BLaER1 treated with 17β-estradiol and CSF1 and Interleukin-3, amounts not matched to agents 10 nM and 100 nM (cell line): ENCODE results near the gene DUOX1.
A peak's percentile ranks its signal among the peaks of the same experiment; 100 is the strongest.

ENCODE experiments used
- H3K27ac ChIP-seq, 11 experiments: shearing (Covaris generic); formaldehyde crosslinking; 2 replicates each; pipeline ENCODE4 v1.8.1; 2022
- H3K27me3 ChIP-seq, 11 experiments: shearing (Covaris generic); formaldehyde crosslinking; 2 replicates each; pipeline ENCODE4 v1.8.1; 2022
- H3K36me3 ChIP-seq, 11 experiments: shearing (Covaris generic); formaldehyde crosslinking; 2 replicates each; pipeline ENCODE4 v1.8.1; 2022
- H3K4me1 ChIP-seq, 10 experiments: shearing (Covaris generic); formaldehyde crosslinking; 2 replicates each; pipeline ENCODE4 v1.8.1; 2022
- H3K4me2 ChIP-seq, 11 experiments: shearing (Covaris generic); formaldehyde crosslinking; 2 replicates each; pipeline ENCODE4 v1.8.1; 2022
- H3K4me3 ChIP-seq, 10 experiments: shearing (Covaris generic); formaldehyde crosslinking; 2 replicates each; pipeline ENCODE4 v1.8.1; 2022
- H3K9ac ChIP-seq, 11 experiments: shearing (Covaris generic); formaldehyde crosslinking; 2 replicates each; pipeline ENCODE4 v1.8.1; 2022
- H3K9me3 ChIP-seq, 11 experiments: shearing (Covaris generic); formaldehyde crosslinking; replicated peaks in 1 of 11; 2 replicates each; pipeline ENCODE4 v1.8.1; 2022
- H4K20me1 ChIP-seq, 11 experiments: shearing (Covaris generic); formaldehyde crosslinking; 2 replicates each; pipeline ENCODE4 v1.8.1; 2022
- Cebpa-rat ChIP-seq, 11 experiments: shearing (Covaris generic); IDR thresholded peaks; 2 replicates each; pipeline ENCODE4 v1.8.1; 2022

The DUOX1 gene

DNA sequence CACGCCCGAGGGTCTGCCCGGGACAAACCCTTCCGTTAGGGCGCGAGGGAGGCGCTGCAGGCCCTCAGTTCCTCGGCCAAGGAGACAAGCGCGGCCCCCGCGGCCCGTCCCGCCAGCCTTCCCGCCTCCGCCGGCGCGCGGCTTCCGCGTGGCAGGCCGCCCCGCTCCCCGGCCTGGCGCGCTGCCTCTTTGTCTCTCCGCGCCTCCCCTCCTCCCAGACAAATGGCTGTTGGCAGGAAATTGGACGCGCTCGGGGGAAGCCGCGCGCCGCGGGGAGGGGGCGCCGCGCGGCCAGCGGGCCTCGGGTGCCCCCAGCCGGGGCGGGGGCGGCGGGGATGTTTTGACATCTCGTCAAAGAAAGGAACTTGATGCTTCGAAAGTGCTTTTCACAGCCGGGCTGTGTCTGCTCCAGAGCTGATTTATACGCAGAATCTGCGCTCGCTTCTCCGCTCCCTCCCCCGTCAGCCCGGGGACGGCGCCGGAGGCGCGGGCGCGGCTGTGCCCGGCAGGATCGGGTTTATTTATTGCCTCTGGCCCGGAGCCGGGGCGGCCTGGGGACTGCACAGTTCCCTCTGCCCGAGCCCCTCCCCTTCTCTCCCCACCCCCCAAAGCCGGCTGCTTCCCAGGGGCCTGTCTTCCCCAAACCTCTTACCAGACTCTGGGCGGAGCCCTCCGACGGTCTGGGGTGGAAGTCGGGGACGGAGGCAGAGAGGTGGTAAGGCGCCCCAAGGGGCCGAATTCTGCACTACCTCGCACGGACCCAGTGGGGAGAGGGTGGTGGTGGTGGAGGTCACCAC is 37.2 kb downstream of the DUOX1 start:
- Histone ChIP-seq H3K4me2 (peak overlapping the region; percentile 72 to 94 (median 86)), H3K9ac (peak overlapping the region; percentile 96 to 100 (median 99)), H3K27ac (peak overlapping the region; percentile 96 to 100 (median 99)), H3K4me1 (peaks cover 35 to 86% (median 78%) of the 10 kb centered on the region in 10 experiments), H3K9me3 (no peaks in the 10 kb centered on the region), H3K36me3 (peaks cover 0 to 17% (median 11%) of the 10 kb centered on the region in 11 experiments; a peak in 16 of 22 replicates), H3K27me3 (no peaks in the 10 kb centered on the region), H3K4me3 (peak overlapping the region; percentile 57 to 74 (median 65)), H4K20me1 (peaks cover 0 to 8% (median 0%) of the 10 kb centered on the region in 11 experiments; a peak in 2 of 22 replicates)
- TF ChIP-seq Cebpa-rat (IDR thresholded peaks at IDR 0.05), result no peak

GRCh38 chr15:45167631-45168205 is 37.9 kb downstream of the DUOX1 start:
- no peaks in the 10 kb centered on the region for H3K27me3 ChIP-seq
- TF ChIP-seq Cebpa-rat (IDR thresholded peaks at IDR 0.05), result no peak
- peak overlapping the region in 10 of 11 experiments; percentile 72 to 94 (median 84); a peak in 19 of 22 replicates for H3K4me2 ChIP-seq
- peak overlapping the region; percentile 96 to 100 (median 99); a peak in 19 of 22 replicates for H3K9ac ChIP-seq
- H3K4me3 ChIP-seq, result peak overlapping the region in 8 of 10 experiments; percentile 57 to 74 (median 64); a peak in 8 of 20 replicates
- H3K4me1 ChIP-seq, result peaks cover 28 to 86% (median 79%) of the 10 kb centered on the region in 10 experiments
- H4K20me1 ChIP-seq, result peaks cover 0 to 8% (median 0%) of the 10 kb centered on the region in 11 experiments; a peak in 2 of 22 replicates
- peak overlapping the region in 10 of 11 experiments; percentile 96 to 100 (median 100); a peak in 20 of 22 replicates for H3K27ac ChIP-seq
- H3K9me3 ChIP-seq, result no peaks in the 10 kb centered on the region
- H3K36me3 ChIP-seq, result peaks cover 0 to 21% (median 14%) of the 10 kb centered on the region in 11 experiments; a peak in 16 of 22 replicates

GRCh38 chr15:45168286-45168685 is 38.5 kb downstream of the DUOX1 start:
- no peak overlapping the region for H3K4me3 ChIP-seq
- no peak for TF ChIP-seq Cebpa-rat (IDR thresholded peaks at IDR 0.05)
- H4K20me1 ChIP-seq, result peaks cover 0 to 8% (median 0%) of the 10 kb centered on the region in 11 experiments; a peak in 1 of 22 replicates
- peak overlapping the region in 6 of 11 experiments; percentile 39 to 99 (median 64); a peak in 7 of 22 replicates for H3K9ac ChIP-seq
- H3K9me3 ChIP-seq, result no peaks in the 10 kb centered on the region
- peaks cover 0 to 26% (median 19%) of the 10 kb centered on the region in 11 experiments; a peak in 17 of 22 replicates for H3K36me3 ChIP-seq
- peaks cover 26 to 84% (median 75%) of the 10 kb centered on the region in 10 experiments for H3K4me1 ChIP-seq
- peak overlapping the region in 10 of 11 experiments; percentile 0 to 94 (median 84); a peak in 18 of 22 replicates for H3K4me2 ChIP-seq
- peak overlapping the region in 9 of 11 experiments; percentile 98 to 100 (median 100); a peak in 17 of 22 replicates for H3K27ac ChIP-seq
- no peaks in the 10 kb centered on the region for H3K27me3 ChIP-seq

DNA sequence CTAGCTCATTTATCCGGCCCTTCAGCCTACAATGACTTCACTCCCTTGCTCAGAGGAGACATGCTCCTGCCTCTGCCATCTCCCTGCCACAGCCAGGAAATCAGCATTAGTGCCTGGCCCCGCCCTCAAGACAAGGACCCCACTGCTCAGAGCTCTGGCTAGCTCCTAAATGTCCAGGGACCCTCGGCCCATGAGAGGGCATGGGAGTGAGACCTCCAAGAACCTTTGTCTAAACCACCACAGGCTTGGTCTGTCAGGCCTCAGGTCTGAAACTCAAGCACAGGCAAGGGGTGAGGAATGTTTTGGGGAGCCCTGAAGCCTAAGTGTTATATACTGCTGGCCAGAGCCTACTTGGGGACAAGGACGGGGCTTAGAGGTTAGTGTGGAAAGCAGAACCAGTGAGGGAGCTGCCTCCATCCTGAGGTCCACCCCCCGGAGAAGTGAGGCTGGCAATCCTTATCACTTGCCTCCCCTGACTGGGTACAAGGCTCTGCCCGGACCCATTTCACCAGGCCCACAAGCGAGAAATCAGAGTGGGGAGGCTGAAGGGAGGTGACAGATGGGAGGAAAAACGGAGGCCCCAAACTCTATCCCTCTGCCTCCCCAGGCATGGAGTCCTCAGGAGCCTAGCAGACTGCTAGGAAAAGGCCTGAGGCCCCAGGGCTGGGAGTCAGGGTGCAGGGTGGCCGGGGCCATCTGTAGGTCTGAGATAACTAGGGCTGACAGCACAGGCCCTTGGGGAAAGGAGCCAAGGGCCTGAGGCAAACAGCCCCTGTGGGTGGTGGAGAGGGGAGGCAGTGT is 39.2 kb downstream of the DUOX1 start:
- Histone ChIP-seq H3K27ac (peak overlapping the region in 9 of 11 experiments; percentile 98 to 100 (median 100); a peak in 18 of 22 replicates), H3K9ac (peak overlapping the region in 9 of 11 experiments; percentile 9 to 99 (median 54); a peak in 14 of 22 replicates), H3K4me3 (no peak overlapping the region), H4K20me1 (peaks cover 0 to 8% (median 0%) of the 10 kb centered on the region in 11 experiments; a peak in 1 of 22 replicates), H3K4me2 (peak overlapping the region in 10 of 11 experiments; percentile 45 to 94 (median 84); a peak in 18 of 22 replicates), H3K27me3 (no peaks in the 10 kb centered on the region), H3K4me1 (peaks cover 26 to 79% (median 69%) of the 10 kb centered on the region in 10 experiments), H3K36me3 (peaks cover 0 to 32% (median 26%) of the 10 kb centered on the region in 11 experiments; a peak in 18 of 22 replicates), H3K9me3 (no peaks in the 10 kb centered on the region)
- no peak for TF ChIP-seq Cebpa-rat (IDR thresholded peaks at IDR 0.05)

DNA sequence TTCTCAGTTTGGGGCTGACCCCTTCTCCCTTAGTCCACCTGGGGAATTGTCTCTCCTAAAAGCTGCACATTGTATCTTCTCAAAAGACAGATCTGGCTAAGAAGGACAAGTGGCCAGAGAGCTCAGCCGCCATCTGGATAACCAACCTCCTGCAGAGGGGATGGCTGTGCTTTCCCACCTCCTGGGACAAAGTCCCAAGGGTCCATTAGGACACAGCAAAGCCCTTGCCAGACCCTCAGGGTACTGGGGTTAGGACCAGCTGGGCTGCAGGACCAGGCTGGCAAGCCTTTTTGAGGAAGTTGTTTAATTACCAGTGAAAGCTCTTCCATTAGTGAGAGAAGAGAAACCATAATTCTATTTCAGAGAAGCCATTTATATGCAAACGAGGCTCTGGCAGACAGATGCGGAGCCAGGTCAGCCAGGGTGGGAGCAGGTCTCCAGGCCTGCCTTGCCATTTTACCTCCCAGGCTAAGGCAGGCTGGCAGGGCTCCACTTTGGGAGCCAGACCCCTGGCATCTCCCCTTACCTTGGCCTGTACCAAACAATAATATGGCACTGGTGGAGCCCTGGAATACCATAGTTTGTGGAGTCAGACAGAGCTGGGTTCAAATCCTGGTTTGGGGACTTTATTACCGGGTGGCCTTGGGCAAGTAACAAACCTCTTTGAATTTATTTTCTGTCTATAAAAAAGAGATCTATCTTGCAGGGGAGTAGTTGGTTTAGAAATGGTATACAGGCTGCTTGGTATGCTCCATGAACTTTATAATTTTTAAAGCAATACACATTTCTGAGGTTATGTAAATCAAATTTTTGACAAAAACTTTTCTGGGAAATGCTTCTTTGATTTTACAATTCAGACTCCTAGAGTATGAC is 40.0 kb downstream of the DUOX1 start:
- Histone ChIP-seq H3K4me3 (no peak overlapping the region), H3K9me3 (no peaks in the 10 kb centered on the region), H4K20me1 (peaks cover 0 to 8% (median 0%) of the 10 kb centered on the region in 11 experiments; a peak in 1 of 22 replicates), H3K4me2 (peak overlapping the region; percentile 17 to 94 (median 83); a peak in 21 of 22 replicates), H3K27me3 (no peaks in the 10 kb centered on the region), H3K27ac (peak overlapping the region in 9 of 11 experiments; percentile 98 to 100 (median 100); a peak in 18 of 22 replicates), H3K36me3 (peaks cover under 1 to 41% (median 35%) of the 10 kb centered on the region in 11 experiments; a peak in 20 of 22 replicates), H3K9ac (peak overlapping the region in 10 of 11 experiments; percentile 9 to 99 (median 46); a peak in 14 of 22 replicates), H3K4me1 (peaks cover 24 to 71% (median 65%) of the 10 kb centered on the region in 10 experiments)
- TF ChIP-seq Cebpa-rat (IDR thresholded peaks at IDR 0.05), result no peak

DNA sequence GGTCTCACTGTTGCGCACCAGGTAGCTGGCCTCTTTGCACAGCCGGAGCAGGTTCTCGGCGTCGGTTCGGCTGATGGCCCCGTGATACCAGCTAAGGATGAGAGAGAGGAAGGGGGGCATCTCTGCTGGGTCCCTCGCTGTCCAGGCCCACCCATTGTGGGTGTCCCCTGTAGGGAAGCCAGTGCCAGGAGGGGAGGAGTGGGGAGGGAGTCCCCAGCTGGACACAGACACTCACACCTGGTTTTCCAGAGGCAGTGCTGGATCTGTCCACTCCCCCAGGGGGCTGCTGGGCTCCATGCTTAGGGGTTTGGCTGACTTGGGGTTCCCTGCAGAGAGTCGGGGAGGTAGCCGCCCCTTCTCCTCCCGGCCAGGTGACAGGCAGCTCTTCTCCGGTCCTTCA is 42.1 kb downstream of the DUOX1 start:
- peaks cover 0 to 8% (median 0%) of the 10 kb centered on the region in 11 experiments; a peak in 2 of 22 replicates for H4K20me1 ChIP-seq
- no peak for TF ChIP-seq Cebpa-rat (IDR thresholded peaks at IDR 0.05)
- peaks cover 7 to 53% (median 47%) of the 10 kb centered on the region in 10 experiments; a peak in 19 of 20 replicates for H3K4me1 ChIP-seq
- no peaks in the 10 kb centered on the region for H3K9me3 ChIP-seq
- H3K27me3 ChIP-seq, result no peaks in the 10 kb centered on the region
- peak overlapping the region in 3 of 11 experiments; percentile 72 to 87 (median 86); a peak in 4 of 22 replicates for H3K4me2 ChIP-seq
- H3K36me3 ChIP-seq, result peaks cover 9 to 62% (median 55%) of the 10 kb centered on the region in 11 experiments; a peak in 20 of 22 replicates
- H3K9ac ChIP-seq, result no peak overlapping the region
- peak overlapping the region in 4 of 11 experiments; percentile 7 to 99 (median 20); a peak in 4 of 22 replicates for H3K27ac ChIP-seq
- no peak overlapping the region for H3K4me3 ChIP-seq

- peaks cover 7 to 36% (median 31%) of the 10 kb centered on the region in 10 experiments; a peak in 19 of 20 replicates for H3K4me1 ChIP-seq
- no peak overlapping the region for H3K9ac ChIP-seq
- no peak overlapping the region for H3K4me3 ChIP-seq
- no peaks in the 10 kb centered on the region for H3K27me3 ChIP-seq
- H3K36me3 ChIP-seq, result peaks cover 15 to 83% (median 72%) of the 10 kb centered on the region in 11 experiments; a peak in 20 of 22 replicates
- no peak for TF ChIP-seq Cebpa-rat (IDR thresholded peaks at IDR 0.05)
- H3K27ac ChIP-seq, result no peak overlapping the region; a peak in 1 of 22 replicates
- no peaks in the 10 kb centered on the region for H3K9me3 ChIP-seq
- H3K4me2 ChIP-seq, result no peak overlapping the region
- peaks cover 0 to 15% (median 0%) of the 10 kb centered on the region in 11 experiments; a peak in 4 of 22 replicates for H4K20me1 ChIP-seq
Observed at GRCh38 chr15:45174069-45174468, 44.3 kb downstream of the DUOX1 start.
